Keratinocyte (primary cell): Measurements from ENCODE around the gene MYADML2. TPM values are rescaled to one million over a fixed set of nuclear protein-coding genes. Genes with fewer than 3 reads are reported as not detected.

Experiments used
- DNase-seq: peaks from one replicate; pipeline ENCODE4 v3.0.0-alpha.2; 2011; ENCODE audit warnings: low read depth, missing footprints, low spot score
- FAIRE-seq: peaks from 2 replicates; lab custom pipeline; 2011; peaks lifted over from hg19 to GRCh38; lab: Jason Lieb, UNC
- H2AFZ ChIP-seq: 2 replicates; pipeline ENCODE4 v1.6.0; 2012; ENCODE audit warnings: low read length, control low read depth, inconsistent platforms; ENCODE audit not compliant: control insufficient read depth
- H3K27ac ChIP-seq: 2 replicates; pipeline ENCODE4 v1.5.1; 2011; ENCODE audit warnings: low read length; ENCODE audit not compliant: control insufficient read depth, insufficient read depth
- H3K27me3 ChIP-seq: 3 replicates; pipeline ENCODE4 v1.6.0; 2011; ENCODE audit warnings: low read length; ENCODE audit not compliant: control insufficient read depth, insufficient read depth; ENCODE audit errors: extremely low read depth
- H3K36me3 ChIP-seq, 2 experiments: 2 replicates in 1 of 2; 3 replicates in 1 of 2; pipeline ENCODE4 v1.5.1; 2011; ENCODE audit warnings: low read length in 2 of 2, mild to moderate bottlenecking in 1 of 2; ENCODE audit not compliant: control insufficient read depth in 2 of 2, insufficient read depth in 2 of 2; ENCODE audit errors: extremely low read depth in 1 of 2
- H3K4me1 ChIP-seq: 3 replicates; pipeline ENCODE4 v1.5.1; 2011; ENCODE audit warnings: low read length; ENCODE audit not compliant: control insufficient read depth, insufficient read depth; ENCODE audit errors: extremely low read depth
- H3K4me2 ChIP-seq: 3 replicates; pipeline ENCODE4 v1.6.0; 2011; ENCODE audit warnings: low read depth, low read length; ENCODE audit not compliant: control insufficient read depth, insufficient read depth; ENCODE audit errors: extremely low read depth
- H3K4me3 ChIP-seq, 3 experiments: fragments of 200-600 bp in 1 of 3; sonication (generic) in 1 of 3; 2 replicates in 2 of 3; 3 replicates in 1 of 3; pipeline ENCODE4 v1.5.1; 2011 to 2016; ENCODE audit warnings: low read length in 3 of 3, mild to moderate bottlenecking in 3 of 3, control low read depth in 2 of 3, inconsistent platforms in 1 of 3, low read depth in 1 of 3, mixed read lengths in 1 of 3, mixed run types in 1 of 3, moderate library complexity in 1 of 3; ENCODE audit not compliant: control insufficient read depth in 2 of 3, insufficient read depth in 2 of 3; ENCODE audit errors: extremely low read depth in 1 of 3
- H3K79me2 ChIP-seq: 2 replicates; pipeline ENCODE4 v1.6.0; 2012; ENCODE audit warnings: low read length; ENCODE audit not compliant: control insufficient read depth, insufficient read depth
- H3K9ac ChIP-seq: 3 replicates; pipeline ENCODE4 v1.6.0; 2011; ENCODE audit warnings: low read length; ENCODE audit not compliant: control insufficient read depth, insufficient read depth; ENCODE audit errors: extremely low read depth
- H3K9me1 ChIP-seq: 3 replicates; pipeline ENCODE4 v1.6.0; 2011; ENCODE audit warnings: low read length; ENCODE audit not compliant: control insufficient read depth, insufficient read depth; ENCODE audit errors: extremely low read depth
- H3K9me3 ChIP-seq: 2 replicates; pipeline ENCODE4 v1.5.1; 2012; ENCODE audit warnings: low read depth, low read length; ENCODE audit not compliant: control insufficient read depth
- H4K20me1 ChIP-seq: 3 replicates; pipeline ENCODE4 v1.6.0; 2011; ENCODE audit warnings: low read length; ENCODE audit not compliant: control insufficient read depth, insufficient read depth; ENCODE audit errors: extremely low read depth
- CTCF ChIP-seq, 3 experiments: IDR thresholded peaks in 1 of 3; conservative IDR thresholded peaks in 1 of 3; optimal IDR thresholded peaks in 1 of 3; 2 replicates in 2 of 3; 3 replicates in 1 of 3; pipeline versions ENCODE3 to v1.5.1; 2011; ENCODE audit warnings: low read length in 3 of 3, mild to moderate bottlenecking in 3 of 3, moderate library complexity in 2 of 3, control low read depth in 1 of 3, inconsistent platforms in 1 of 3; ENCODE audit not compliant: insufficient read depth in 2 of 3; ENCODE audit errors: extremely low read depth in 1 of 3
- EZH2 ChIP-seq: IDR thresholded peaks from one replicate; pipeline ENCODE4 v1.6.1; 2012; ENCODE audit warnings: inconsistent platforms, mild to moderate bottlenecking, low read length, moderate library complexity
- dilution Hi-C: fragments of 300-500 bp; cut with MboI; formaldehyde crosslinking; loops from one replicate; pipeline ENCODE4 v1.7.0; 2020; ENCODE audit warnings: low sequenced_read_pairs; ENCODE audit not compliant: extremely low pct_ligation_motif_present
- polyA plus RNA-seq, 5 experiments: library from polyadenylated mRNA; depleted of rRNA in 3 of 5; stranded (reverse) in 3 of 5; stranded (forward) in 1 of 5; unstranded in 1 of 5; fragments of >200 nt; gene quantifications; 1 replicate in 1 of 5; 2 replicates in 3 of 5; 3 replicates in 1 of 5; pipeline versions ENCODE4 v1.2.1 to v1.2.3, GENCODE V29; 2011 to 2012; ENCODE audit warnings: missing spikeins in 2 of 5, low read depth in 1 of 5, low replicate concordance in 1 of 5

Gene MYADML2
- polyA plus RNA-seq, 1 donor (not counting 4 experiments of a cell fraction or from before 2014, with no cell fraction given): not detected

GRCh38 chr17:81930142-81931125 lies 16.6 kb downstream of the MYADML2 start:
- dilution Hi-C loops: no loop called here
- DNase-seq: no peak

GRCh38 chr17:81929253-81930141 lies 17.5 kb downstream of the MYADML2 start:
- no peak overlapping the region for H3K9ac ChIP-seq
- DNase-seq: no peak
- peaks cover 20% of the 10 kb centered on the region for H3K4me1 ChIP-seq
- no peaks in the 10 kb centered on the region for H3K9me3 ChIP-seq
- H3K27ac ChIP-seq: no peak overlapping the region
- H3K36me3 ChIP-seq: peaks cover 0 to 2% of the 10 kb centered on the region in 2 experiments
- no peak overlapping the region for H3K4me2 ChIP-seq
- H3K4me3 ChIP-seq: no peak overlapping the region
- FAIRE-seq: no peak
- peaks cover 25% of the 10 kb centered on the region for H3K79me2 ChIP-seq
- H4K20me1 ChIP-seq: no peaks in the 10 kb centered on the region
- H3K27me3 ChIP-seq: no peaks in the 10 kb centered on the region
- TF ChIP-seq EZH2 (no peak), CTCF (optimal IDR thresholded peaks at IDR 0.05 in 1 of 3, IDR thresholded peaks at IDR 0.05 in 1 of 3, conservative IDR thresholded peaks at IDR 0.05 in 1 of 3; ENCODE audit: extremely low read depth in 1 of 3, insufficient read depth in 2 of 3, low read length in 3 of 3) (no peak)
- dilution Hi-C loops: no loop called here
- no peaks in the 10 kb centered on the region for H3K9me1 ChIP-seq
- no peak overlapping the region for H2AFZ ChIP-seq

More at GRCh38 chr17:81930142-81931125, 16.6 kb downstream of the MYADML2 start:
- TF ChIP-seq CTCF (optimal IDR thresholded peaks at IDR 0.05 in 1 of 3, IDR thresholded peaks at IDR 0.05 in 1 of 3, conservative IDR thresholded peaks at IDR 0.05 in 1 of 3; ENCODE audit: extremely low read depth in 1 of 3, insufficient read depth in 2 of 3, low read length in 3 of 3) (no peak), EZH2 (no peak)
- H4K20me1 ChIP-seq: no peaks in the 10 kb centered on the region
- H2AFZ ChIP-seq: no peak overlapping the region
- peaks cover 0 to 2% of the 10 kb centered on the region in 2 experiments for H3K36me3 ChIP-seq
- peaks cover 16% of the 10 kb centered on the region for H3K79me2 ChIP-seq
- no peak for FAIRE-seq
- H3K9me3 ChIP-seq: no peaks in the 10 kb centered on the region
- H3K9me1 ChIP-seq: no peaks in the 10 kb centered on the region
- no peak overlapping the region for H3K9ac ChIP-seq
- no peak overlapping the region for H3K4me3 ChIP-seq
- H3K4me1 ChIP-seq: peaks cover 14% of the 10 kb centered on the region
- H3K27me3 ChIP-seq: no peaks in the 10 kb centered on the region
- H3K4me2 ChIP-seq: no peak overlapping the region
- no peak overlapping the region for H3K27ac ChIP-seq
